B cell (primary cell): Measurements from ENCODE around the gene TNFAIP8L3. TPM values are rescaled to one million over a fixed set of nuclear protein-coding genes. Genes with fewer than 3 reads are reported as not detected.
"Not testable (repeated sequence)": the region's sequence is repeated elsewhere in the genome, so short reads cannot be mapped to it uniquely, and the experiment has no call there.

Source experiments
- ATAC-seq: fragments of 200-7000 bp; cut with Tn5 transposase; one replicate; pipeline ENCODE4 v1.10.0; 2021; ENCODE audit warnings: low read depth, mild to moderate bottlenecking, moderate number of reproducible peaks, moderate library complexity
- CTCF ChIA-PET: fragments of 350-600 bp; sonication (Branson Sonifier 250); formaldehyde crosslinking; loops from one replicate; lab custom pipeline; 2021; ENCODE audit warnings: antibody characterized with exemption, inconsistent platforms; lab: Charles Lee
- POLR2A ChIA-PET: fragments of 350-600 bp; sonication (Branson Sonifier 250); formaldehyde crosslinking; loops from one replicate; lab custom pipeline; 2021; ENCODE audit warnings: antibody characterized with exemption; lab: Charles Lee
- DNase-seq: peaks from one replicate; pipeline ENCODE4 v3.0.0; 2013
- H2AFZ ChIP-seq: 2 replicates; pipeline ENCODE4 v1.6.1; 2012; ENCODE audit warnings: mild to moderate bottlenecking, low read depth, low read length; ENCODE audit not compliant: insufficient read depth, poor library complexity, severe bottlenecking
- H3K27ac ChIP-seq, 2 donors: 1 replicate in 1 of 2; 2 replicates in 1 of 2; pipeline ENCODE4 v1.5.1; 2012 to 2013; ENCODE audit warnings: low read length in 2 of 2, mild to moderate bottlenecking in 2 of 2, moderate library complexity in 1 of 2
- H3K27me3 ChIP-seq, 4 experiments: fragments of 200-600 bp in 1 of 4; sonication (generic) in 1 of 4; replicated peaks in 1 of 4; 1 replicate in 2 of 4; 2 replicates in 2 of 4; pipeline versions ENCODE4 v1.6.1 to v1.7.0; 2013 to 2016; ENCODE audit warnings: low read length in 3 of 4, mild to moderate bottlenecking in 2 of 4, mixed read lengths in 1 of 4, moderate library complexity in 1 of 4; ENCODE audit not compliant: insufficient read depth in 4 of 4, control insufficient read depth in 3 of 4; ENCODE audit errors: control extremely low read depth in 1 of 4
- H3K36me3 ChIP-seq, 2 experiments: replicated peaks in 1 of 2; 1 replicate in 1 of 2; 2 replicates in 1 of 2; pipeline versions ENCODE4 v1.6.1 to v1.7.1; 2013; ENCODE audit warnings: low read length in 1 of 2; ENCODE audit not compliant: insufficient read depth in 2 of 2, control insufficient read depth in 1 of 2; ENCODE audit errors: control extremely low read depth in 1 of 2, extremely low read depth in 1 of 2
- H3K4me1 ChIP-seq, 2 donors: fragments of 200-600 bp in 1 of 2; sonication (generic) in 1 of 2; 1 replicate in 1 of 2; 2 replicates in 1 of 2; pipeline versions ENCODE4 v1.5.1 to v1.6.1; 2013 to 2017; ENCODE audit warnings: low read length in 2 of 2; ENCODE audit not compliant: control insufficient read depth in 2 of 2, insufficient read depth in 2 of 2
- H3K4me2 ChIP-seq: replicated peaks from 2 replicates; pipeline ENCODE3; 2012; ENCODE audit warnings: mild to moderate bottlenecking, low read depth, low read length; ENCODE audit not compliant: poor library complexity, severe bottlenecking
- H3K4me3 ChIP-seq, 5 experiments: fragments of 200-600 bp in 1 of 5; sonication (generic) in 1 of 5; 1 replicate in 3 of 5; 2 replicates in 2 of 5; pipeline versions ENCODE4 v1.5.1 to v1.7.0; 2011 to 2016; ENCODE audit warnings: low read length in 4 of 5, mild to moderate bottlenecking in 4 of 5, low read depth in 2 of 5, control low read depth in 1 of 5, moderate library complexity in 1 of 5; ENCODE audit not compliant: insufficient read depth in 1 of 5; ENCODE audit errors: control extremely low read depth in 1 of 5, extremely low read depth in 1 of 5
- H3K79me2 ChIP-seq: fragments of 200-600 bp; sonication (generic); one replicate; pipeline ENCODE4 v1.6.0; 2016; ENCODE audit warnings: low read length; ENCODE audit not compliant: control insufficient read depth, insufficient read depth
- H3K9ac ChIP-seq: fragments of 200-600 bp; sonication (generic); 2 replicates; pipeline ENCODE4 v1.6.1; 2017; ENCODE audit warnings: mild to moderate bottlenecking, low read length, moderate library complexity
- H3K9me3 ChIP-seq, 3 donors: one replicate each; pipeline versions ENCODE4 v1.6.1 to v1.7.1; 2013; ENCODE audit warnings: low read length in 2 of 3; ENCODE audit not compliant: control insufficient read depth in 2 of 3, insufficient read depth in 1 of 3; ENCODE audit errors: control extremely low read depth in 1 of 3
- H4K20me1 ChIP-seq: 2 replicates; pipeline ENCODE4 v1.6.0; 2012; ENCODE audit warnings: mild to moderate bottlenecking, low read length; ENCODE audit not compliant: insufficient read depth, control insufficient read depth, poor library complexity, severe bottlenecking
- H3K27ac Mint-ChIP-seq: one replicate; pipeline ENCODE4 v1.8.0; 2021; ENCODE audit warnings: mixed read lengths
- H3K27me3 Mint-ChIP-seq: one replicate; pipeline ENCODE4 v1.8.0; 2021; ENCODE audit warnings: mixed read lengths
- H3K4me1 Mint-ChIP-seq: one replicate; pipeline ENCODE4 v1.8.0; 2021; ENCODE audit warnings: mixed read lengths
- H3K4me3 Mint-ChIP-seq: one replicate; pipeline ENCODE4 v1.8.0; 2021; ENCODE audit warnings: mixed read lengths
- H3K9me3 Mint-ChIP-seq: one replicate; pipeline ENCODE4 v1.8.0; 2022; ENCODE audit warnings: mixed read lengths; ENCODE audit not compliant: insufficient read depth
- CTCF ChIP-seq: fragments of 200-600 bp; IDR thresholded peaks from one replicate; pipeline ENCODE4 v1.8.0; 2022; ENCODE audit warnings: antibody characterized with exemption, mild to moderate bottlenecking
- EZH2 ChIP-seq: IDR thresholded peaks from 2 replicates; pipeline ENCODE4 v1.6.1; 2012; ENCODE audit warnings: borderline replicate concordance, low read depth, mild to moderate bottlenecking, moderate library complexity, low read length; ENCODE audit not compliant: insufficient read depth, poor library complexity, severe bottlenecking
- WGBS: methylation state at CpG from one replicate; pipeline ENCODE4 v1.1.5; 2013; ENCODE audit warnings: missing lambda C conversion rate; ENCODE audit not compliant: insufficient coverage; 5-methylcytosine and 5-hydroxymethylcytosine counted together
- intact Hi-C: fragments of 100-400 bp; cut with micrococcal nuclease; formaldehyde crosslinking; loops from one replicate; pipeline ENCODE4 v1.10.0; 2022
- polyA plus RNA-seq: library from polyadenylated mRNA; depleted of rRNA; stranded (reverse); fragments of >200 nt; gene quantifications from 2 replicates; pipeline ENCODE4 v1.2.3, GENCODE V29; 2012
- total RNA-seq, 2 donors: library from RNA; stranded (reverse); fragments of 120-200 nt in 1 of 2; gene quantifications; 1 replicate in 1 of 2; 2 replicates in 1 of 2; pipeline versions ENCODE4 v1.2.3 to v1.2.4, GENCODE V29; 2013 to 2022

TNFAIP8L3 gene
- total and polyA plus RNA-seq, 2 donors (not counting 1 experiment from before 2014, with no cell fraction given) = not detected

DNA sequence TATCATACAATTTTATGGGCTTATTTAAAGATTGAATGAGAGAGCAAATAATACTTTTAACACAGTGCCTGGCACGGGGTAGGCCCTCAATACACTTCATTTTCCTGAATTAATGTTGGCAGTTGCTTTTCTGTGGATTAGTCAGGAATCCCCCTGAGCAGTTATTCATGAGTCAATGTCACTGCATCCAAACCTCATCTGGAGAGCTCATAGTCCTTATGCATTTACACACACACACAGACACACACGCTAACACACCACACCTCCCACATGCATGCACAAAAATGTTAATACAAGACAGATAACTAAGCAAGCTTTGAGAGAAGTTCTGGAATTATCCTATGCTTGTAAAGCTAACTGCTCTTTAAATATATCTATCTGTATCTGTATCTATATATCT lies 34.0 kb upstream of the TNFAIP8L3 start:
- Histone ChIP-seq H3K4me2 (no peak overlapping the region), H3K9ac (no peak overlapping the region), H3K4me1 (no peaks in the 10 kb centered on the region), H3K36me3 (no peaks in the 10 kb centered on the region), H3K79me2 (no peaks in the 10 kb centered on the region), H2AFZ (no peak overlapping the region), H3K4me3 (no peak overlapping the region), H4K20me1 (no peaks in the 10 kb centered on the region), H3K27me3 (no peaks in the 10 kb centered on the region), H3K9me3 (no peaks in the 10 kb centered on the region), H3K27ac (no peak overlapping the region)
- Mint-ChIP-seq H3K4me1 (no peaks in the 10 kb centered on the region), H3K9me3 (peaks cover 3% of the 10 kb centered on the region), H3K27ac (no peak overlapping the region), H3K4me3 (no peak overlapping the region), H3K27me3 (peaks cover 16% of the 10 kb centered on the region)
- DNase-seq (no peak), ATAC-seq (no peak)
- POLR2A ChIA-PET = no interaction called here
- intact Hi-C loops = no loop called here
- no CpG with 5 or more reads among the region's 2 CpGs for WGBS
- CTCF ChIA-PET = interaction anchor here (0.7 to 1.2 kb wide), 2 partner anchors 19 to 35 kb away, joined by 3 read pairs; no protein-coding TSS in a partner anchor
- no peak for TF ChIP-seq CTCF
- no peak for TF ChIP-seq EZH2

- H3K4me2 ChIP-seq = no peak overlapping the region
- Mint-ChIP-seq H3K27me3 (peaks cover 16% of the 10 kb centered on the region), H3K9me3 (peaks cover 3% of the 10 kb centered on the region), H3K27ac (no peak overlapping the region), H3K4me3 (no peak overlapping the region), H3K4me1 (no peaks in the 10 kb centered on the region)
- H3K4me1 ChIP-seq = no peaks in the 10 kb centered on the region
- ATAC-seq (no peak), DNase-seq (no peak)
- no peaks in the 10 kb centered on the region for H3K79me2 ChIP-seq
- CTCF ChIA-PET = no interaction called here
- no peak overlapping the region for H3K4me3 ChIP-seq
- H4K20me1 ChIP-seq = no peaks in the 10 kb centered on the region
- TF ChIP-seq CTCF = no peak
- TF ChIP-seq EZH2 = no peak
- no peaks in the 10 kb centered on the region for H3K36me3 ChIP-seq
- POLR2A ChIA-PET = no interaction called here
- intact Hi-C loops = no loop called here
- H3K9ac ChIP-seq = no peak overlapping the region
- H3K27me3 ChIP-seq = no peaks in the 10 kb centered on the region
- H2AFZ ChIP-seq = no peak overlapping the region
- no peak overlapping the region for H3K27ac ChIP-seq
- peaks cover 0 to 3% (median 0%) of the 10 kb centered on the region in 3 donors for H3K9me3 ChIP-seq
- 23% methylated on average over 3 of the region's 3 CpGs for WGBS
Observed at GRCh38 chr15:51126842-51127241, 32.1 kb upstream of the TNFAIP8L3 start.

GRCh38 chr15:51123002-51123401 lies 28.3 kb upstream of the TNFAIP8L3 start:
- H3K4me3 ChIP-seq, H3K27ac Mint-ChIP-seq, H3K9me3 Mint-ChIP-seq, H3K27ac ChIP-seq, H3K79me2 ChIP-seq, H3K4me2 ChIP-seq, H3K9me3 ChIP-seq, ATAC-seq, DNase-seq, H3K4me1 ChIP-seq, H3K27me3 ChIP-seq, H4K20me1 ChIP-seq, H3K9ac ChIP-seq, H3K36me3 ChIP-seq, CTCF ChIA-PET, H2AFZ ChIP-seq, intact Hi-C loops, H3K4me1 Mint-ChIP-seq, H3K4me3 Mint-ChIP-seq, POLR2A ChIA-PET: not testable (repeated sequence)
- peaks cover 23% of the 10 kb centered on the region for H3K27me3 Mint-ChIP-seq
